Measurements from ENCODE around the gene UCK1. TPM values are rescaled to one million over a fixed set of nuclear protein-coding genes. Genes with fewer than 3 reads are reported as not detected.

Gene UCK1
- total and polyA plus RNA-seq, 2 of the 13 experiments (the other 11 are each of a cell fraction or from before 2014, with no cell fraction given) = 11.0 to 24.1 TPM

- TF ChIP-seq ZNF496 (CRISPR knock-in tag; IDR thresholded peaks at IDR 0.05; ENCODE audit: insufficient replicate concordance) (no peak), TAF15 (IDR thresholded peaks at IDR 0.05; ENCODE audit: low read depth, low read length, poor library complexity, severe bottlenecking) (no peak), KDM2A (CRISPR knock-in tag; IDR thresholded peaks at IDR 0.05; ENCODE audit: borderline replicate concordance, low read depth) (peak; percentile 70), GMEB2 (CRISPR knock-in tag; IDR thresholded peaks at IDR 0.05; ENCODE audit: low read depth) (no peak), MED13 (CRISPR knock-in tag; IDR thresholded peaks at IDR 0.05) (no peak), GTF3A (CRISPR knock-in tag; conservative IDR thresholded peaks at IDR 0.05) (no peak), HOXA3 (CRISPR knock-in tag; IDR thresholded peaks at IDR 0.05) (peak; percentile 43; the same call in 1 of the 2 replicates), RERE (CRISPR knock-in tag; IDR thresholded peaks at IDR 0.05; ENCODE audit: low read depth) (no peak), ASH2L (IDR thresholded peaks at IDR 0.05; ENCODE audit: insufficient read length, low read depth, low read length) (no peak), IRF2 (CRISPR knock-in tag; IDR thresholded peaks at IDR 0.05) (no peak), BRD4 (CRISPR knock-in tag; IDR thresholded peaks at IDR 0.05) (0 out of 2 replicates have a peak, but pooled peaks have one; percentile 32), ZNF446 (CRISPR knock-in tag; IDR thresholded peaks at IDR 0.05) (no peak), ZNF639 (CRISPR knock-in tag; conservative IDR thresholded peaks at IDR 0.05) (no peak; the same call in 1 of the 2 replicates), DNMT1 (CRISPR knock-in tag; IDR thresholded peaks at IDR 0.05) (no peak), MEF2D (CRISPR knock-in tag; IDR thresholded peaks at IDR 0.05) (no peak)
- TF ChIP-seq, protein P1, sequence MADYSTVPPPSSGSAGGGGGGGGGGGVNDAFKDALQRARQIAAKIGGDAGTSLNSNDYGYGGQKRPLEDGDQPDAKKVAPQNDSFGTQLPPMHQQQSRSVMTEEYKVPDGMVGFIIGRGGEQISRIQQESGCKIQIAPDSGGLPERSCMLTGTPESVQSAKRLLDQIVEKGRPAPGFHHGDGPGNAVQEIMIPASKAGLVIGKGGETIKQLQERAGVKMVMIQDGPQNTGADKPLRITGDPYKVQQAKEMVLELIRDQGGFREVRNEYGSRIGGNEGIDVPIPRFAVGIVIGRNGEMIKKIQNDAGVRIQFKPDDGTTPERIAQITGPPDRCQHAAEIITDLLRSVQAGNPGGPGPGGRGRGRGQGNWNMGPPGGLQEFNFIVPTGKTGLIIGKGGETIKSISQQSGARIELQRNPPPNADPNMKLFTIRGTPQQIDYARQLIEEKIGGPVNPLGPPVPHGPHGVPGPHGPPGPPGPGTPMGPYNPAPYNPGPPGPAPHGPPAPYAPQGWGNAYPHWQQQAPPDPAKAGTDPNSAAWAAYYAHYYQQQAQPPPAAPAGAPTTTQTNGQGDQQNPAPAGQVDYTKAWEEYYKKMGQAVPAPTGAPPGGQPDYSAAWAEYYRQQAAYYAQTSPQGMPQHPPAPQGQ (CRISPR knock-in tag; IDR thresholded peaks at IDR 0.05; ENCODE audit: borderline replicate concordance) = no peak
Observed at GRCh38 chr9:131530920-131531832, at the start of gene UCK1 (continued).

Data from HepG2 (cell line).